Measurements from ENCODE around the gene LHX4. TPM values are rescaled to one million over a fixed set of nuclear protein-coding genes. Genes with fewer than 3 reads are reported as not detected.

The LHX4 gene
- total and polyA plus RNA-seq, 2 of the 4 experiments (the other 2 are of a cell fraction), result 0.05 to 0.18 TPM

- Histone ChIP-seq H4K20me1 (ENCODE audit: insufficient read depth, low read length) (peaks cover 3% of the 10 kb centered on the region; the same call in 1 of the 2 replicates), H3K79me1 (ENCODE audit: low read depth in 1 of 2, low read length in 2 of 2) (no peaks in the 10 kb centered on the region), H3K14ac (replicated peaks; ENCODE audit: low read depth, low read length) (no peak overlapping the region), H2AK5ac (ENCODE audit: low read depth, low read length) (no peak overlapping the region), H3K56ac (ENCODE audit: extremely low read depth, insufficient read depth, low read length) (no peak overlapping the region), H3K4me3 (ENCODE audit: insufficient read depth, low read depth, low read length) (no peak overlapping the region), H2AK9ac (replicated peaks; ENCODE audit: low read depth, low read length, poor library complexity) (no peak overlapping the region), H2AFZ (replicated peaks; ENCODE audit: low read length, poor library complexity) (no peak overlapping the region), H3K36me3 (ENCODE audit: control insufficient read depth, insufficient read depth, low read length) (peaks cover 33% of the 10 kb centered on the region), H4K91ac (ENCODE audit: insufficient read depth, low read depth, low read length) (no peak overlapping the region), H3K4ac (ENCODE audit: low read depth, low read length) (no peak overlapping the region), H3K9me1 (ENCODE audit: insufficient read depth, low read length) (peaks cover 7% of the 10 kb centered on the region), H3K23ac (ENCODE audit: low read depth, low read length) (no peak overlapping the region), H2BK15ac (ENCODE audit: low read depth, low read length) (no peak overlapping the region), H2BK120ac (ENCODE audit: low read depth, low read length) (no peak overlapping the region), H4K8ac (ENCODE audit: low read depth in 2 of 2, low read length in 2 of 2) (no peak overlapping the region), H3K4me1 (ENCODE audit: control insufficient read depth, insufficient read depth, low read length) (peaks cover 2% of the 10 kb centered on the region; the same call in 1 of the 2 replicates), H2BK20ac (ENCODE audit: low read depth, low read length) (no peak overlapping the region), H3K9me3 (ENCODE audit: control insufficient read depth, insufficient read depth, low read length) (no peaks in the 10 kb centered on the region), H4K5ac (ENCODE audit: low read depth, low read length) (no peak overlapping the region), H3K18ac (ENCODE audit: low read depth, low read length) (no peak overlapping the region), H3K27ac (ENCODE audit: insufficient read depth, low read length) (no peak overlapping the region), H3K27me3 (ENCODE audit: control insufficient read depth, insufficient read depth, low read length) (no peaks in the 10 kb centered on the region), H2BK5ac (ENCODE audit: low read depth, low read length, poor library complexity, severe bottlenecking) (no peak overlapping the region), H3K4me2 (ENCODE audit: low read depth, low read length) (no peak overlapping the region), H3K9ac (ENCODE audit: low read depth, low read length) (no peak overlapping the region)
- WGBS, 2 experiments (ENCODE audit: extremely low coverage in 2 of 2, insufficient read length in 1 of 2), result no CpG with 5 or more reads among the region's 5 CpGs
- no peak for ATAC-seq (ENCODE audit: low read depth)
- POLR2A ChIA-PET (ENCODE audit: unreplicated experiment), result no interaction called here
- in situ Hi-C loops (cut with MboI; ENCODE audit: low sequenced_read_pairs) (no loop called here), dilution Hi-C loops (cut with HindIII; ENCODE audit: low sequenced_read_pairs, unreplicated experiment) (no loop called here), intact Hi-C loops (cut with micrococcal nuclease) (loop anchor here (5.0 kb wide), 1 partner anchor 140 kb away; no protein-coding TSS in a partner anchor)
- CTCF ChIA-PET, result no interaction called here
- no TSS peak for BruUV-seq (replicated peaks)
- no peak for DNase-seq
- no peak for TF ChIP-seq MAZ (IDR thresholded peaks at IDR 0.05; ENCODE audit: borderline replicate concordance, low read depth, low read length)
- no peak for TF ChIP-seq MAFK (IDR thresholded peaks at IDR 0.05; ENCODE audit: low read depth, low read length)
- TF ChIP-seq RCOR1 (IDR thresholded peaks at IDR 0.05; ENCODE audit: insufficient replicate concordance, low read length), result no peak
- no peak for TF ChIP-seq SMC3 (IDR thresholded peaks at IDR 0.05; ENCODE audit: low read depth, low read length)
- TF ChIP-seq CHD1 (IDR thresholded peaks at IDR 0.05; ENCODE audit: low read depth, low read length), result no peak
- no peak for TF ChIP-seq RAD21 (IDR thresholded peaks at IDR 0.05; ENCODE audit: low read length)
- TF ChIP-seq, protein P1, sequence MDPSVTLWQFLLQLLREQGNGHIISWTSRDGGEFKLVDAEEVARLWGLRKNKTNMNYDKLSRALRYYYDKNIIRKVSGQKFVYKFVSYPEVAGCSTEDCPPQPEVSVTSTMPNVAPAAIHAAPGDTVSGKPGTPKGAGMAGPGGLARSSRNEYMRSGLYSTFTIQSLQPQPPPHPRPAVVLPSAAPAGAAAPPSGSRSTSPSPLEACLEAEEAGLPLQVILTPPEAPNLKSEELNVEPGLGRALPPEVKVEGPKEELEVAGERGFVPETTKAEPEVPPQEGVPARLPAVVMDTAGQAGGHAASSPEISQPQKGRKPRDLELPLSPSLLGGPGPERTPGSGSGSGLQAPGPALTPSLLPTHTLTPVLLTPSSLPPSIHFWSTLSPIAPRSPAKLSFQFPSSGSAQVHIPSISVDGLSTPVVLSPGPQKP (IDR thresholded peaks at IDR 0.05; ENCODE audit: borderline replicate concordance, low read depth, low read length), result no peak
- TF ChIP-seq CEBPB (IDR thresholded peaks at IDR 0.05; ENCODE audit: low read depth, low read length), result no peak
- TF ChIP-seq CTCF (conservative IDR thresholded peaks at IDR 0.05; ENCODE audit: low read depth, low read length), result no peak
- TF ChIP-seq NFE2L2 (IDR thresholded peaks at IDR 0.05; ENCODE audit: low read depth, low read length), result no peak
Observed at GRCh38 chr1:180277476-180278193, 47.6 kb downstream of the LHX4 start.

All from IMR-90 (cell line).